ENCODE data around the gene IKBKE. TPM values are rescaled to one million over a fixed set of nuclear protein-coding genes. Genes with fewer than 3 reads are reported as not detected.

The IKBKE gene
- total and polyA plus RNA-seq, 4 donors = 2.2 to 4.4 (median 3.6) TPM

GRCh38 chr1:206500046-206500445 is 29.8 kb downstream of the IKBKE start:
- peaks cover 14% of the 10 kb centered on the region for H3K27me3 ChIP-seq (ENCODE audit: control insufficient read depth, insufficient read depth, low read length)
- no peak for DNase-seq (ENCODE audit: low read depth in 4 of 6, low spot score in 6 of 6)
- peaks cover 10% of the 10 kb centered on the region for H3K4me1 ChIP-seq (ENCODE audit: control insufficient read depth, insufficient read depth, low read length)
- H3K27ac ChIP-seq (ENCODE audit: low read depth, low read length) = no peak overlapping the region
- no peaks in the 10 kb centered on the region for H3K36me3 ChIP-seq (ENCODE audit: control insufficient read depth, insufficient read depth, low read length)
- 83% methylated on average over 2 of the region's 3 CpGs for WGBS (ENCODE audit: insufficient coverage)
- H3K9me3 ChIP-seq (ENCODE audit: control insufficient read depth, insufficient read depth, low read length) = no peaks in the 10 kb centered on the region
- H3K4me3 ChIP-seq (ENCODE audit: low read depth, low read length) = no peak overlapping the region

- DNase-seq (ENCODE audit: low read depth in 4 of 6, low spot score in 6 of 6) = no peak
- Histone ChIP-seq H3K9me3 (ENCODE audit: control insufficient read depth, insufficient read depth, low read length) (no peaks in the 10 kb centered on the region), H3K4me3 (ENCODE audit: low read depth, low read length) (no peak overlapping the region), H3K4me1 (ENCODE audit: control insufficient read depth, insufficient read depth, low read length) (peaks cover 8% of the 10 kb centered on the region), H3K36me3 (ENCODE audit: control insufficient read depth, insufficient read depth, low read length) (no peaks in the 10 kb centered on the region), H3K27ac (ENCODE audit: low read depth, low read length) (no peak overlapping the region), H3K27me3 (ENCODE audit: control insufficient read depth, insufficient read depth, low read length) (peaks cover 33% of the 10 kb centered on the region)
- 100% methylated on average over 1 of the region's 5 CpGs for WGBS (ENCODE audit: insufficient coverage)
Observed at GRCh38 chr1:206501881-206502280, 31.6 kb downstream of the IKBKE start.

GRCh38 chr1:206502403-206502802 is 32.1 kb downstream of the IKBKE start:
- no peak overlapping the region for H3K4me3 ChIP-seq (ENCODE audit: low read depth, low read length)
- DNase-seq (ENCODE audit: low read depth in 4 of 6, low spot score in 6 of 6) = no peak
- peaks cover 13% of the 10 kb centered on the region for H3K4me1 ChIP-seq (ENCODE audit: control insufficient read depth, insufficient read depth, low read length)
- H3K27me3 ChIP-seq (ENCODE audit: control insufficient read depth, insufficient read depth, low read length) = peaks cover 38% of the 10 kb centered on the region
- H3K9me3 ChIP-seq (ENCODE audit: control insufficient read depth, insufficient read depth, low read length) = no peaks in the 10 kb centered on the region
- no peaks in the 10 kb centered on the region for H3K36me3 ChIP-seq (ENCODE audit: control insufficient read depth, insufficient read depth, low read length)
- H3K27ac ChIP-seq (ENCODE audit: low read depth, low read length) = no peak overlapping the region
- WGBS (ENCODE audit: insufficient coverage) = 95% methylated on average over 2 of the region's 2 CpGs

GRCh38 chr1:206502812-206503211 is 32.5 kb downstream of the IKBKE start:
- WGBS (ENCODE audit: insufficient coverage) = no CpG with 5 or more reads among the region's 1 CpG
- Histone ChIP-seq H3K4me3 (ENCODE audit: low read depth, low read length) (no peak overlapping the region), H3K27ac (ENCODE audit: low read depth, low read length) (no peak overlapping the region), H3K36me3 (ENCODE audit: control insufficient read depth, insufficient read depth, low read length) (no peaks in the 10 kb centered on the region), H3K27me3 (ENCODE audit: control insufficient read depth, insufficient read depth, low read length) (peaks cover 42% of the 10 kb centered on the region), H3K4me1 (ENCODE audit: control insufficient read depth, insufficient read depth, low read length) (peaks cover 16% of the 10 kb centered on the region), H3K9me3 (ENCODE audit: control insufficient read depth, insufficient read depth, low read length) (no peaks in the 10 kb centered on the region)
- DNase-seq (ENCODE audit: low read depth in 4 of 6, low spot score in 6 of 6) = no peak

GRCh38 chr1:206503591-206504362 is 33.5 kb downstream of the IKBKE start:
- WGBS (ENCODE audit: insufficient coverage) = 63% methylated on average over 2 of the region's 8 CpGs
- Histone ChIP-seq H3K36me3 (ENCODE audit: control insufficient read depth, insufficient read depth, low read length) (no peaks in the 10 kb centered on the region), H3K4me3 (ENCODE audit: low read depth, low read length) (no peak overlapping the region), H3K9me3 (ENCODE audit: control insufficient read depth, insufficient read depth, low read length) (no peaks in the 10 kb centered on the region), H3K27ac (ENCODE audit: low read depth, low read length) (no peak overlapping the region), H3K4me1 (ENCODE audit: control insufficient read depth, insufficient read depth, low read length) (peaks cover 24% of the 10 kb centered on the region), H3K27me3 (ENCODE audit: control insufficient read depth, insufficient read depth, low read length) (peaks cover 52% of the 10 kb centered on the region)
- DNase-seq (ENCODE audit: low read depth in 4 of 6, low spot score in 6 of 6) = no peak

- DNase-seq (ENCODE audit: low read depth in 4 of 6, low spot score in 6 of 6) = no peak
- Histone ChIP-seq H3K4me1 (ENCODE audit: control insufficient read depth, insufficient read depth, low read length) (peaks cover 24% of the 10 kb centered on the region), H3K4me3 (ENCODE audit: low read depth, low read length) (no peak overlapping the region), H3K27ac (ENCODE audit: low read depth, low read length) (no peak overlapping the region), H3K36me3 (ENCODE audit: control insufficient read depth, insufficient read depth, low read length) (no peaks in the 10 kb centered on the region), H3K9me3 (ENCODE audit: control insufficient read depth, insufficient read depth, low read length) (no peaks in the 10 kb centered on the region), H3K27me3 (ENCODE audit: control insufficient read depth, insufficient read depth, low read length) (peaks cover 55% of the 10 kb centered on the region)
- WGBS (ENCODE audit: insufficient coverage) = 40% methylated on average over 1 of the region's 3 CpGs
Observed at GRCh38 chr1:206504363-206504713, 34.1 kb downstream of the IKBKE start.

GRCh38 chr1:206505702-206506355 is 35.6 kb downstream of the IKBKE start:
- no peak overlapping the region for H3K4me3 ChIP-seq (ENCODE audit: low read depth, low read length)
- no peaks in the 10 kb centered on the region for H3K9me3 ChIP-seq (ENCODE audit: control insufficient read depth, insufficient read depth, low read length)

GRCh38 chr1:206506405-206507283 is 36.4 kb downstream of the IKBKE start:
- H3K4me1 ChIP-seq (ENCODE audit: control insufficient read depth, insufficient read depth, low read length) = peaks cover 24% of the 10 kb centered on the region
- 12% methylated on average over 40 of the region's 48 CpGs for WGBS (ENCODE audit: insufficient coverage)
- no peak overlapping the region for H3K27ac ChIP-seq (ENCODE audit: low read depth, low read length)
- H3K4me3 ChIP-seq (ENCODE audit: low read depth, low read length) = peak overlapping the region; percentile 46
- H3K27me3 ChIP-seq (ENCODE audit: control insufficient read depth, insufficient read depth, low read length) = peaks cover 55% of the 10 kb centered on the region
- no peak for DNase-seq (ENCODE audit: low read depth in 4 of 6, low spot score in 6 of 6)
- no peaks in the 10 kb centered on the region for H3K36me3 ChIP-seq (ENCODE audit: control insufficient read depth, insufficient read depth, low read length)
- no peaks in the 10 kb centered on the region for H3K9me3 ChIP-seq (ENCODE audit: control insufficient read depth, insufficient read depth, low read length)

More at GRCh38 chr1:206505702-206506355, 35.6 kb downstream of the IKBKE start:
- peaks cover 55% of the 10 kb centered on the region for H3K27me3 ChIP-seq (ENCODE audit: control insufficient read depth, insufficient read depth, low read length)
- 56% methylated on average over 5 of the region's 10 CpGs for WGBS (ENCODE audit: insufficient coverage)
- peak in 1 of 6 donors; percentile 23 for DNase-seq (ENCODE audit: low read depth in 4 of 6, low spot score in 6 of 6)
- no peaks in the 10 kb centered on the region for H3K36me3 ChIP-seq (ENCODE audit: control insufficient read depth, insufficient read depth, low read length)
- H3K27ac ChIP-seq (ENCODE audit: low read depth, low read length) = no peak overlapping the region
- peaks cover 24% of the 10 kb centered on the region for H3K4me1 ChIP-seq (ENCODE audit: control insufficient read depth, insufficient read depth, low read length)

- no peak within 1 kb of the TSS for H3K27ac ChIP-seq (ENCODE audit: low read depth, low read length)
- peaks cover 27% of the 10 kb centered on the region for H3K4me1 ChIP-seq (ENCODE audit: control insufficient read depth, insufficient read depth, low read length)
- H3K27me3 ChIP-seq (ENCODE audit: control insufficient read depth, insufficient read depth, low read length) = peaks cover 55% of the 10 kb centered on the region
Observed at GRCh38 chr1:206507284-206508129, 37.2 kb downstream of the IKBKE start, which contains the start of gene RASSF5. TSS of gene RASSF5 (plus strand) at chr1:206507531. CDS start at chr1:206507603, 72 bp downstream.

More at GRCh38 chr1:206507284-206508129, 37.2 kb downstream of the IKBKE start, which contains the start of gene RASSF5:
- DNase-seq (ENCODE audit: low read depth in 4 of 6, low spot score in 6 of 6) = peak in 3 of 6 donors; percentile 28 to 79 (median 70)
- Histone ChIP-seq H3K36me3 (ENCODE audit: control insufficient read depth, insufficient read depth, low read length) (no peaks in the 10 kb centered on the region), H3K9me3 (ENCODE audit: control insufficient read depth, insufficient read depth, low read length) (no peaks in the 10 kb centered on the region), H3K4me3 (ENCODE audit: low read depth, low read length) (peak within 1 kb of the TSS; percentile 46)
- under 1% methylated on average over 97 of the region's 97 CpGs for WGBS (ENCODE audit: insufficient coverage)
